HL-60/S4 treated with retinoic acid at 250 ng/mL for 4 days and 3 days (cell line): ENCODE results near the gene TSPAN10.
"Not testable (repeated sequence)": the region's sequence is repeated elsewhere in the genome, so short reads cannot be mapped to it uniquely, and the experiment has no call there.

Source experiments
- in situ Hi-C: fragments of 300-500 bp; cut with MboI; formaldehyde crosslinking; loops from 2 replicates; pipeline ENCODE4 v1.7.0; 2022; ENCODE audit warnings: low sequenced_read_pairs

The TSPAN10 gene

DNA sequence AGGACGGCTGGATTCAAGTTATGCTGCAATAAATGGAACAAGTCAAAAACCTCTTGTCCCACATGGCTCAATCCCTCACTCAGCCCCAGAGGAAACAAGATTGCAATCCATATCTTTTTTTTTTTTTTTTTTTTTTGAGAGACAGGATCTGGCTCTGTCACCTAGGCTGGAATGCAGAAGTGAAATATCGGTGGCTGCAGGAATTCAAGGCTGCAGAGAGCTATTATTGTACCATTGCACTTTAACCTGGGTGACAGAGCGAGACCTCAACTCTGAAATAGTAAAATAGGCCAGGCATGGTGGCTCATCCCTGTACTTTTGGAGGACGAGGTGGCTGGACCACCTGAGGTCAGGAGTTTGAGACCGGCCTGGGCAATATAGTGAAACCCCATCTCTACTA, 22.0 kb downstream of the TSPAN10 start:
- in situ Hi-C loops = no loop called here

DNA sequence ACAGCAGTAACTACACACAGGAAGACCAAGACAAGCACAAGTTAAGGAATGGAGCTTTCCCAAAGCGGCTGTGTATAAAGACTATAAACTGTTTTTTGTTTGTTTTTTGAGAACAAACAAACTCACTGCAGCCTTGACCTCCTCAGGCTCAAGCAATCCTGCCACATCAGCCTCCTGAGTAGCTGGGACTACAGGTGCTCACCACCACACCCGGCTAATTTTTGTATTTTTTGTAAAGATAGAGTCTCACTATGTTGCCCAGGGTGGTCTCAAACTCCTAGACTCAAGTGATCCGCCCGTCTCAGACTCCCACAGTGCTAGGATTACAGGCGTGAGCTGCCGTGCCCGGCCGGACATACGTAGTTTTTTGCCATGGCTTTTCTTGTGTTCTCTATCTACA, 23.4 kb downstream of the TSPAN10 start:
- in situ Hi-C loops = no loop called here

DNA sequence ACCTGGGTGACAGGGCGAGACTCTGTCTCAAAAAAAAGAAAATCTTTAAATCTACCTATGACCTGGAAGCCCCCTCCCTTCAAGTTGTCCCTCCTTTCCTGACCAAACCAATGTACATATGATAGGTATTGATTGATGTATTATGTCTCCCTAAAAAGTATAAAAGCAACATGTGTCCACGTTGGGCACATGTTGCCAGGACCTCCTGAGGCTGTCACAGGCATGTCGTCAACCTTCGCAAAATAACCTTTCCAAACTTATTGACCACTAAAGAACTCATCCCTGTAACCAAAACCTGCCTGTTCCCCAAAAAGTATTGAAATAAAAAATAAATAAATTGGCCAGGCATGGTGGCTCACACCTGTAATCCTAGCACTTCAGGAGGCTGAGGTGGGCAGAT, 25.0 kb downstream of the TSPAN10 start:
- in situ Hi-C loops = no loop called here

DNA sequence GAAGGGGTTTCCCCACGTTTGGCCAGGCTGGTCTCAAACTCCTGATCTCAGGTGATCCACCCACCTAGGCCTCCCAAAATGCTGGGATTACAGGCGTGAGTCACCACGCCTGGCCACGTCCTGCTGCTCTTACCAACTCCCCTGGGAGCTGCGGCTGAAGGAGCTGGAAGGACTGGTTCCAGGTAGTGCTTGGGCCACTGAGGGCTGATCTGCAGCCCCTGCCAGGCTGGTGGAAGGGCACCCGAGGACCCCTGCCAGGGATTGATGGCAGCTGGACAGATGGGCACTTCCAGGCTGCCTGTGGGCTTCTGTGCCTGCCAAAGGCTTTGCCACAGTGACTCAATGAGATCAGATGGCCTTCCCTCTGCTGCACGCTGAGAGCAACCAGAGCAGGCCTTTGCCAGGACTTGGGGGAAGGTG, 27.1 kb downstream of the TSPAN10 start:
- in situ Hi-C loops = no loop called here

DNA sequence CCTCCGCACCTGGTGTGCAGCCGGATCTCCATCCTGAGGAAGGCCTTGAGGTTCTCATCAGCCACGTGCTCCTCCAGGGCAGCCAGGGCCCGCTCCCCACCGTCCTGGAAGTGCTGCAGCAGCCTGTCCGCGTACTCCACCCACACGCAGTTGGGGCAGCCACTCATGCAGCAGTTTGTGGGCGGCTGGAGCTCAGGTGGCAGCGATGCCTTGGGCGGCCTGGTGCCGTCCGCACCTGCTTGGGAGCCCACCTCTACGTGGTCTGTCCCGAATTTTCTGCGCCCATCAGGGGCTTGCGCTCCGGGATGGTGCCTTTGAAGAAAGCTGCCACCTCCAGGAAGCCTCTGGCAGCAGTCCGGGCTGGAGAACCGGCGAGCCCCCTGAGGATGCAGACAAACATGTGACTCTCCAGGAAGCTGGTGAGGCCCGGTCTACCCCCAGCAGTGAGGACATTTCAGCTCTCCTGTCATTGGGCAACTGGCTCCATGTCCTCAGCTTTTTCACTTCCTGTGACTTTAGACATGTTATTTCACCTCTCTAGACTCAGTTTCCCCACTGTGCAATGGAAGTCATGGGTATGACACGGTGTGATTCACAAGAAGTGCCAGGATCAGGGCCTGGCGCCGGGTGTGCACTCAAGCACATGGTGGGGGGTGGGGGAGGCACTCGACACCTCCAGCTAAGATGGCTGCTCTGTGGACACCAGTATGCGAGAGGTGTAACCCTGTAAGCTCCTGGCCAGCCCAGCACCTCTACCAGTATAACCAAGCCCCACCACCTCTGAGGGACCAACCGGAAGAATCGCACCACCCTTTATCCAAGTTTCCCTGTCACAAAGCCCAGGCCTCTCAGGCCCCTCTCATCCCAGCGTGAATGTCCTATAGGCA, 28.5 kb downstream of the TSPAN10 start:
- in situ Hi-C loops = no loop called here

DNA sequence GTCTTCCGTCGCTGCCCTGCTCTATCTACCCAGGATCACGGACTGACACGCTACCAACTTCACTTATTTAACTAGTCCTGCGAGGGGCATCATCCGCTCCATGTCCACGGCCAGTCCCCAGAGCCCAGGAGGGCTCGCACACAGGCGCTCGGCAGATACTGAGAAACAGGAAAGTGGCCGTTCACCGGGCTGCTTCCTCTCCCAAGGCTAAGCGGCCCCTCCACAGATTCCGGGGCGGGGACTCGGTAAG, 29.0 kb downstream of the TSPAN10 start:
- in situ Hi-C loops = no loop called here

DNA sequence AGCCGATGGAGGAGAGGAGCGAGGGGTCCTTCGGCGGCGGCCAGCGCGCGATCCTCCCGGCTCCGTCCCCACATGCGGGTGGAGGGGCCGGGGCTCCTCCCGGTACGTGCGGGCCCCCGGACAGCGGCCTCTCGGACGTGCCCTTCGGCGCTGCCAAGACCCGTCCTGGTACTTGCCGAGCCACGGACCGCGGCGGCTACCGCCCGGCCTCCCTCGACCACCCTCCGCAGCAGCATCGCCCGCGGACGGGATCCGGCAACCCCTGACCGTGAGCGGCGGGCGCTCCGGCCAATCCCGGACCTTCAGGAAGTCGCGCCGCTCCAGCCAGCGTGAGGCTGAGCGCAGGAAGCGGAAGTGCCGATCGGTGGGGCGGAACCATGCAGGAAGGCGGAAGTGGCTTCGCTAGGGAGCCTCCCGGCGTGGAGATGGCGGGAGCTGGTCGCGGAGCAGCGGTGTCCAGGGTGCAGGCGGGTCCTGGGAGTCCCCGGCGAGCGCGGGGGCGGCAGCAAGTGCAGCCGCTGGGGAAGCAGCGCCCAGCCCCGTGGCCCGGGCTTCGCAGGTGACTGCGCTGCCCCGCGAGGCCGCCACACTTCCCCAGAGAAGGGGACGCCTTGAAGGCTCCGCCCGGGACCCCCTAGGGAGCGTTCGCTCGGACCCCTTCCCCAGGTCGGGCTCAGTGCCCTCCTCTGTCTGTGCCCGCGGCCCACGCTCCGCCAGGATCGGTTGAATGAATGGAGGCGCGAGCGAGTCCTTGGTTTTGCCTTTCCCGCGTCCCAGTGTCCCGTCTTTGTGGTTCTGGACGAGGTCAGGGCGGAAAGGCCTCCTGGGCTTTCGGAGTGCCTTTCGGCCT, 29.6 kb downstream of the TSPAN10 start, which contains the start of the genes CCDC137 and OXLD1:
CCDC137 (plus strand) TSS at position 396 of the 850 bp plus-strand sequence; CDS start at position 426, 30 bp downstream.
OXLD1 (minus strand) TSS at position 264 of the 850 bp plus-strand sequence; CDS start at position 236, 28 bp downstream.
- in situ Hi-C loops = no loop called here

DNA sequence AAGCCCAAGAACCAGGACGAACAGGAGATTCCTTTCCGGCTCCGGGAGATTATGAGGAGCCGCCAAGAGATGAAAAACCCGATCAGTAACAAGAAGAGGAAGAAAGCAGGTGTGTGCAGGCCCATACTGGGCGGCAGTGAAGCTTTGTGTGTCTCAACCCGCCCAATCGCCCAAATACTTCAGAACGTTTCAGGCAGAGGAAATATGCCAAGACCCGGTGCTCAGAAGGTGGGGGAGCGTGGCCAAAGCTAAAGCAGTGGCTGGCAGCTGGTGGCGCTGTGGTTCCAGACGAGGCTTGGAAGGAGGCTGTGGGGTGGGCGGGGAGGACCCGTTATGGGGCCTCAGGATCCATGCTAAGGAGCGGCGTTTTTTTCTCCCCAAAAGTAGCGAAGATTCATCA, 30.8 kb downstream of the TSPAN10 start:
- in situ Hi-C loops = no loop called here

DNA sequence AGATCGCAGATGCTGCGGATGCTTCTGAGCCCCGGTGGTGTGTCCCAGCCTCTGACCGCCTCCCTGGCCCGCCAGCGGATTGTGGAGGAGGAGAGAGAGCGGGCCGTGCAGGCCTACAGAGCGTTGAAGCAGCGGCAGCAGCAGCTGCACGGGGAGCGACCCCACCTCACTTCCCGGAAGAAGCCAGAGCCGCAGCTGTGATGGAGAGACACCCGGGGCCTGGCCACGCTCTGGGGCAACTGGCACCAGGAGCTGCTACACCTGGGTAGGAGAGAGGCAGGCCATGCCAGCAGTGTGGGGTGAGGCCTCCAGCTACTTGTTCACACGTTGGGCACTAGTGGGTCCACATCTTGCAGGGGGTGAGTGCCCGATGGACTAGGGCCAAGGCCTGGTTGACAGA, 35.5 kb downstream of the TSPAN10 start:
- in situ Hi-C loops = no loop called here

DNA sequence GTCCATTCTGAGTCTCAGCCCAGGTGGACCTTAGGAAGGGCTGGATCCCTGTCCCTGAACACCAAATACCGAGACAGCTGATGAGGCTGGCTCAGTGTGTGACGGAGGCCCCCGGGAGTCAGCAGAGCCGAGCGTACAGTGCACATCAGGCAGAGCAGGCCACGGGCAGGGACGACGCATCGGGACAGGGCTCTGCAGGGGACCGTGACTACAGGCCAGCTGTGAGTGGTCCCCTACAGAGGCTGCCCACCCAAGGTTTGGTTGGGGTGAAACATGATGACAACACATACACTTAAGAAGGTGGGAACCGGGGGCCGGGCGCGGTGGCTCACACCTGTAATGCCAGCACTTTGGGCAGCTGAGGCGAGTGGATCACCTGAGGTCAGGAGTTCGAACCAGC, 36.0 kb downstream of the TSPAN10 start:
- in situ Hi-C loops = no loop called here

DNA sequence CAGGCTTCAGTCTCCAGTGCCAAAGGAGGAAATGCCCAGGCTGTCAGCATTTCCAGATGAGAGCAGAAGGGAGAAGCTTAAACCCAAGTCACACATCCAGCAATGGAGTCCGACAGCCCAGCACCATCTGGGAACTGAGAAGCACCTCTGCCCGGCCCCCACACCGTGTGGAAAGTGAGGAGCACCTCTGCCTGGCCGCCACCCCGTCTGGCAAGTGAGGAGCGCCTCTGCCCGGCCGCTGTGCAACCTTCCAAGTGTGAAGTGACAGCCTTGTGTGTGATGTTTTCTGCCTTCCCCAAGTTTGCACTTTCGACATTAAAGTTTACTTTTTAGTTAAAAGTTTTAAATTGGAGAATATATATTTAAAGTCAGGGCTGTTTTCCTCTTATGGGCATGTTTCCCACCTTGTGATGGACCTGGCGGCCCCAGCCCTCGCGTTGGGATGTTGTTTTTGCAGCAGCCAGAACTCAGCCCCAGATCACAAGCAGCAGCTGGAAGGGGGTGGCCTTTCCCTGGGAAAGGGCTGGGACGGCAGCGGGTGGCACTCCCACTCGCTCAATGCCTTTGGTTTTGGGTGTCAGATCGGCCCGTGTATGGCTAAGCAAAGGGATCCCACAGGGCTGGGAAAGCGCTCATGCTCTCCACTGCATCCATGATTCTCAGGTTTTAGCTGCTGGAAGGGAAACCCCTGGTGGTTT, 36.7 kb downstream of the TSPAN10 start:
- in situ Hi-C loops = no loop called here

DNA sequence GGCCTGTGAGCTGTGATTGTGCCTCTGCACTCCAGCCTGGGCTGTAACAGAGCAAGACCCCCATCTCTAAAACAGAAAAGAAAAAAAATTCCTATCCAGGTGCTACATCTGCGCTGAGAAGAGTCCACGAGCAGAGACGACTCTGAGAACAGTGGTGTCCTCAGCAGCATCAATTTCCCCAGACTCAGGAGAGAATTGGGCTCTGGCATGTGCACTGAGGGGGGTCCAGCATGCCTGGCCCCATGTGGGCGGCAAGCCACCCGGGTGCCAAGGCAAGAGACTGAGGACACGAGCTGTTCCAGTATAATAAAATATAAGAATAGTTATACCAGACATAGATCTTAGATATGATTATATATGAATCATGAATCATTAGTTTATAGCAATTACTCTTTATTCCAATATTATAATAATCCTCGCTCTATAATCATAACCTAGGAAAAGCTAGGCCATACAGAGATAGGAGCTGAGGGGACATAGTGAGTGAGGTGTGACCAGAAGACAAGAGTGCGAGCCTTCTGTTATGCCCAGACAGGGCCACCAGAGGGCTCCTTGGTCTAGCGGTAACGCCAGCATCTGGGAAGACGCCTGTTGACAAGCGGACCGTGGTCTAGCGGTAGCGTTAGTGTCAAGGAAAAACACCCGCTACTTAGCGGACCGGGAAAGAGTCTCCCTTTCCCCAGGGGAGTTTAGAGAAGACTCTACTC, 38.7 kb downstream of the TSPAN10 start:
- in situ Hi-C loops = not testable (repeated sequence)

DNA sequence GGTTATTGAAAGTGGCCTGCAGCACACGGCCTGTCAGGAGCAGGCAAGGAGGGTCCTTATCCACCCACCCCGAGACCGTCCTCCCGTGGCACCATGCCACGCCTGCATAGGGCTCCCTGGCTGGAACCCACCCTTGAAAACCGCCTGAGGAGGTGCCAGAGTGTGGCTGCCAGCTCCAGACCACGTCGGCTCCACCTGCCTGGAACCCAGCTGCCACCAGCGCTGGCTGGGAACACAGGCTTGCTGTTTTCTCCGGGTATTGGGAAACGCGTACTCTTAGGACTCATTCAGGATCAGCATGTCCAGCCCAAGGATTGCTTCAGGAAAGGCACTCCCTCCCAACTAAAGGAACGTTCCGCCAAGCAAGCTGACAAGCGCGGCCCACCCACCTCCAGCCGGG, 39.9 kb downstream of the TSPAN10 start:
- in situ Hi-C loops = no loop called here

DNA sequence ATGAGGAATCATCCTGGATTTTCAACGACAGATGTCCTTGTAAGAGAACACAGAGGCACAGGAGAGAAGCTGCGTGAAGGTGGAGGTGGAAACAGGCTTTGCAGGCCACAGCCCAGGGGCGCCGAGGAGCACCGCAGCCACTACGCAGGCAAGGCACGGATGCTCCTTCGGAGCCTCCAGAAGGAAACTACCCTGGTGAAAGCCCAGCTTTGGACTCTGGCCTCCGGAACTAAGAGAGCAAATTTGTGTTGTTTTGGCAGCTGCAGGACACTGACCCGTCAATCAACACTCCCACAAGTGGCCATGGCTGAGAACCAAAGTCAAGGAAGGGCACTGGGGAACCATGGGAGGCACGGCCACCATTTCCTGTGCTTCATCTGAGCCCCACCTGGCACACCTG, 43.2 kb downstream of the TSPAN10 start:
- in situ Hi-C loops = no loop called here

DNA sequence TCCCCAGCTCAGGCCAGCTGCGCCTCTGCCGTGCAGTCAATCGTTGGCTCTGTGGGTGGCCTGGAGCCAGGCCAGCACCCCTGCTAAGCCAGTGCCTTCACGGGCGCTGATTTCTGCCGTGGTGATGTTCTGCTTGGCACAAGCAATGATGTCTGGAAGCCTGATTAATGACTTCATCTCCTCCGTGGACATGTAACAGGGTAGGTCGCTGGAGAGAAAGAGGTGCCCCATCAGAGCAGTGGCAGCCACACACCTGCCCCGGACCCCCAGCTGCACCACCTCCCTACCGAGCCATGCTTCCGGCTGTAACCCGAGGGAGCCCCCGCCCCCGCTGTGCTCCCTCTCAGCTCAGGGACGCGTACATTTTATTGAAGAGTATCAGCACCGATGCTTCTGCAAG, 44.7 kb downstream of the TSPAN10 start:
- in situ Hi-C loops = no loop called here

DNA sequence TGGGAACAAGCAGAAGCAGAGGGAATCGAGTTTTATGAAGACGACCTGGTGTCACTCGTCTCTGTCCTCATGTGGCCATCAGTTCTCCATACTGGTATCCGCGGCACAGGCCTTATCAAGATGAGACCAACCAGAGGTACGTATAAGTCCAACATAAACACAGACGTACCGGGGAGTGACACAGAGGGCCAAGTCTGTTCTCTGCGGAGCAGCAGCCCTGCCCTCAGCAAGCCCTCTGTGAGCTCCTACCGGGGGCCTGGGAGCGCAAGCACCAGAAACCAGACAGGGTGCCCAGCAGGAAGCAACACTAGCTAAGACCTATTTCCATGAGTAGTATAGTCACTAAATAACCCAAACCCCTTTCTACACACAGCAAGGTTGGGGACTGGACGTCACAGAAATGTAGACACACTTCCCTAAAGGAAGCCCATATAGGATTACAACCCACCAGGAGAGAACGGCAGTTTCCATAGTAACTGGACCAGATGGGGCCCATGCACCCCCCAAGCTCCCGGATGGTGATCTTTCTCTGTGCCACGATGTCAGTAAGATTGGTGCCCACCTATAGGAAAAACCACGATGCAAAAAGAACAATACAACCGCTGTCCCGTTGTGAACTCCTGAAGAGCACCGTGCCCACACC, 45.7 kb downstream of the TSPAN10 start:
- in situ Hi-C loops = no loop called here

DNA sequence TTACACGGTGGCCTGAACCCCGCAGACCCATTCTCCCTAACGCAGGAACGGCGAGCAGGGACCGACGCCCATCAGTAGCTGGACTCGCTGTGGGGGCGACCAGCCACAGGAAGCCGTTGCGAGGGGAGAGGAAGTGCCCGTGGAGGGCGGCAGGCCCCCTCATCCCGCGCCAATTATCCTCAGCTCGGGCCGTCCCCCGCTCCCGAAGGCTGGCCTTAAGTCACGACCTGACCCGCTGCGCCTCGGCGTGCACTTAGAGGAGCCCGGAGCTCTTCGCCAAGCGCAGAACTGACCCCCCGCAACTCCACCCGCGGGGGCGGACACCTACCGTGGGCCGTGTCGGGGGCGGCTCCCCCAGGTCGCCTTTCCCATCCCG, 46.2 kb downstream of the TSPAN10 start:
- in situ Hi-C loops = no loop called here

DNA sequence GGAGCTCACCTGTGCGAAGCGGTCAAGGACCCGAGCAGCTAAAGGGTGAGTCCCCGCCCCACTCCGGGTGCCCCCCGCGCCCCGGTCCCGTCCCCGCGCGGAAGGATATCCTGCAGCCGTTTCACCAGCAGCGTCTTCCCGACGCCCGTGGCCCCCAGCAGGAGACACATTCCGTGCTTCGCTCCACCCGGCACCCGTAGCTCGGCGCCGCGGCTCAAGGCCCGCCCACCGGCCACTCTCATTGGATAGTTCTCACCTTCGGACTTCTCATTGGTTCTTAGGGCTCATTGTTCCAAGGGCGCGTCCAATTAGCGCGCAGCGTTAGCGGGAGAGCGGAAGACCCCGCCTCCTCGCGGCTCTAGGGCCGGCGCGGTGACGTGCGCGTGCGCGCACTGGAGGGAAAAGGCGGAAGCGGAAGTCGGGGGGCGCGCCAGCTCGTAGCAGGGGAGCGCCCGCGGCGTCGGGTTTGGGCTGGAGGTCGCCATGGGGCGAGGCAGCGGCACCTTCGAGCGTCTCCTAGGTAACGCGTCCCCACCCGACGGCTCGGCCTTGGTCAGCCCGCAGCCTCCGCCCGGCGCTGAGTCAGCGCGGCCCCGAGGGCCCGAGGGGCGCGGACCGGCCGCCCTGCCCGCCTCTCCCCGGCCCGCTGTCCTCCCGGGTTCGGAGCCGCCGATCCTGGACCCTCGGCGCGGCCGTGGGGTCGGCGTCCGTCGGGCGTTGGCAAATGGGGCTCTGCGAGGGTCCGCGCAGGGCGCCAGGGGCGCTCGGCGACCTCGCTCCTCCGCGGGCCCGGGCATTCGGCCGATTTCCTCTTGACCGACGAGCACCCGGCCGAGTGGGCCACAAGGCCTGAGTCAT, 46.8 kb downstream of the TSPAN10 start, which contains the start of the genes ARL16 and HGS:
ARL16 (minus strand) TSS at position 214 of the 858 bp plus-strand sequence; CDS start at position 170, 44 bp downstream.
HGS (plus strand) TSS at position 428 of the 858 bp plus-strand sequence; CDS start at position 484, 56 bp downstream.
- in situ Hi-C loops = no loop called here

DNA sequence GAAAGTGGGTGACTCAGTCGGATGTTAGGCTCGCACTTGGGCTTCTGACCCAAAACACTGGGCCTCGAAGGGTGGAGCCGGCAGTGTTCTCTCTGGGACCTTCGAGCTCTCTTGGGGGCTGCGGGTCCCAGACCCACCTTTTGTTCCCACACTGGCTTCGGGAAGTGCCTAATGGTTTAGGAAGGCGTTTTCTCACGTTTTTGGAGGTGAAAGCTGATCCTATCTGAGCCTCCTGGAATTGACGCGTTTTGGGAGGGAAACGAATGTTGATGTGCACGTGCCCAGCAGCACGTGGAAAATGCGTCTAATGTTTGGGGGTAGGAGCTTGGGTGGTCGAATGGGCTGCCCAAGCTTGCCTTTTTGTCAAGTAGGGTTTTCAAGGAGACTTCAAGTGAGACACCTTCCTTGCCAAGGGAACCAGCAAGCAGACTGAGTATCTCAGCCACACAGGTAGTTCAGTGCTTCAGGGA, 47.5 kb downstream of the TSPAN10 start:
- in situ Hi-C loops = no loop called here
